NCI-H1436 treated with DMSO at 0.1 percent for 48 hours (cell line): ENCODE measurements around the gene NOL12.
"Not testable (repeated sequence)": the region's sequence is repeated elsewhere in the genome, so short reads cannot be mapped to it uniquely, and the experiment has no call there.

Experiments used
- DNase-seq: peaks from one replicate; lab custom pipeline; 2025; lab: John Stamatoyannopoulos, UW

The NOL12 gene, protein sequence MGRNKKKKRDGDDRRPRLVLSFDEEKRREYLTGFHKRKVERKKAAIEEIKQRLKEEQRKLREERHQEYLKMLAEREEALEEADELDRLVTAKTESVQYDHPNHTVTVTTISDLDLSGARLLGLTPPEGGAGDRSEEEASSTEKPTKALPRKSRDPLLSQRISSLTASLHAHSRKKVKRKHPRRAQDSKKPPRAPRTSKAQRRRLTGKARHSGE

DNA sequence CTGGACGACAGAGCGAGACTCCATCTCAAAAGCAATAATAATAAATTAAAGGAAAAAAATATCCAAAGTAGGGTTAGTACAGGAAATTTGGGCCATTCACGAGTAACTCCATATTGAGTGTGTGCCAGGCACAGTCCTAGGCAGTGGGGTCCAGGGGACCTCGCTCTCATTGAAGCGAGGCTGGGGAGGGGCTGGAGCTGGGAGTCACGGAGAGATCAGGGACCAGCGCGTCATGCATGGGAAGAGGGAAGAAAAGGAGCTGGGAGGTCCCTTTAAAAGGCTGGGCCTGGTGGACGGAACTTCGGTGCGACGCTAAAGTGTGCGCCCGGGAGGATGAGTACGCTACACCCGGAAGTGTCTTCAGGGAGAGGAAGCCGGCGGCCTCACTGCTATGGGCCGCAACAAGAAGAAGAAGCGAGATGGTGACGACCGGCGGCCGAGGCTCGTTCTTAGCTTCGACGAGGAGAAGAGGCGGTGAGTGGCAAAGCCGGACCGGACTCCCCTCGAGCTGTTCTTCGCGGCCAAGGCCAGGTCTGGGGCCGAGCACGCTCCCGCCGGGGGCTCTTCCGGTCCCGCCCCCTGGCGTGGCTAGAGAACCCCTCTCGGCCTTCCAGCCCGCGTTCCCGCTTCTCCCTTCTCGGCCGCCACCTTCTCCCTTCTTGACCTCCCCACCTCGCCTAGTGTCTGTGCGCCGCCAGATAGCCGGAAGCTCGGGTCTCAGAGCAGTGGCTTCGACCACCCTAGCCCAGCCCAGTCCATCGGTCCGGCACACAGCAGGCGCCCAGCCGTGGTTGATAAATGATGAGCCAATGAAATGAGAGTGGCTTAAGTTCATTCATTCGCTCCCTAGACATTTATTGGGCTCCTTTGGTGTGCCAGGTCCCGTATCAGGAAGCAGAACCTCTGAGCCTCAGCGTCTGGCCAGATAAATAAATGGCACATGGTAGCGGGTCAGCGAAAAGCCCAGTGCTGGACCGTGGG is at the start of gene NOL12:
NOL12 (plus strand) TSS at position 342 of the 981 bp plus-strand sequence; CDS start at position 392, 50 bp downstream.
- DNase-seq, result no peak

DNA sequence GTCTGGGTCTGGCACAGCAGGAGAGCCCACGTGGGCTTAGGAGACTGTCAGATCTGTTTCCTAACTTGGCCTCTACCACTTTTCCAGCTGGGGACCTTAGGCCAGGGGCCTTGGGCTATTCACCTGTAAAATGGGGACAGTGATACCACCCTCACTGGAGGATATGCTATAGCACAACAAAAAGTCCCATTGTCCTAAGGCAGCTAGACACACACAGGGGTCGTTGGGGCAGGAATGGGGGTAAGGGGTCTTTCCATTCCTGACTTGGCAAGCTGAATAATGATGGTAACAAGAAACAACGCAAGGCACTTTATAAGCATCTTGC is 49.2 kb upstream of the NOL12 start:
- DNase-seq, result no peak

DNA sequence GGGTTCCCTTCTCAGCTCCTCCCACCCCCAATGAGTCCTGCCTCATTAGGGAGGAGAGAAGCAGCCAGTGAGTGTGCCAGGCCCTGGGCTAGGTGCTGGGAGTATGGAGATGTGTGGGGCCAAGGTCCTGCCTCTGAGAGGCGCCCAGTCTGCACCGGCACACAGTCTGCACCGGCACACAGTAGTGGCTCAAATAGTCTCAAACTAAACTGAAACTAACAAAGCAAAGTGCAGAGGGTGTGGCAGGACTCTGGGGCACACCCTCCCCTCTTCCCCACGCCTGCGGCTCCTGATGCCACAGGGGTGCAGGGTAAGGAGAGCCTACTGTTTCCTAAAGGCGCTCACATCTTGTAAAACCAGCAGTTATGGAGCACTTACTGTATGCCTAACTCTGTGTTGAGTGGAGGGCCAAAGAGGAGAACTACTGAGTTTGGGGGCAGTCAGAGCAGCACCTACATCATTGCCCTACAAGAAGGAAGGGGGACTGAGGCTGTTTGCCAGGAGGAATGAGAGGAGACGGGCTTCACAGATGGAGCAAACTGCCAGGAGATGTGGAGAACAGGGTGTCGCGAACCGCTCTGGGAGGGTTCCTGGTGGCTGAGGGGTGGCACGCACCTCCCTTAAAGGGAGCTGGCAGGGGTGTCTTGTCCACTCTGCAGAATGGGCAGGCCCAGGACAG is 47.6 kb upstream of the NOL12 start:
- no peak for DNase-seq

DNA sequence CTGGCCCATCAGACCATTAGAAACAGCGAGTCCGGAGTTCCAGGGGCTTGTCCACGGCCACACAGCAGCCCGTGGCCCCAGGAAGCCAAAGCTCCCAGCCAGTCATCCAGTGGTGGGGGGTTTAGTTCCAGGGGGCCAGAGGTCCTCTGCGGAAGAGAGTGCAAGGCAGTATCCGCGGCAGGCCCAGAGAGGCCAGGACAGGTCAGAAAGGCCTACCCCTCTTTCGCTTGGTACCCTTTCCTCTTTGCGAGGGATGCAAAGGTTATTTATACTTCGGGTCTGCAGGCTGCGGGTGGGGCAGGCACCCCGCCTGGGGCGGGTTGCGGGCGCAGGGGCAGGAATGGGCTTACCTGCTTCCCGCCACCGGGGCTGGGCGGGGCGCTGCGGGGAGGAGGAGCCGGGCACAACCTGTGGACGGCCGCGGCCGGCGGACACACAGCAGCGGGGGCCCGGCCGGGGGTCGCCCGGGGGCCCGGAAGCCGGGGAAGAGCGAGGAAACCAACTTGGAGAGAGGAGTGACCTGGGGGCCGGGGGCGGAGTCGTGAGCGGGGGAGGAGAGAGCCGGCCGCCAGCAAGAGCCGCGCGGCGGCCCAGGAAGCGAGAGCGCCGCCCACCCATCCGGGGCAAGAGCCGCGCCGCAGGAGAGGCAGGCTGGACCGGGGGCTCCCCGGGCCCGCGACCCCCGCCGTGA is 46.9 kb upstream of the NOL12 start, which contains the start of gene SH3BP1:
SH3BP1 (plus strand) TSS at position 600 of the 691 bp plus-strand sequence. CDS start 119 bp downstream, outside the sequence.
- no peak for DNase-seq

DNA sequence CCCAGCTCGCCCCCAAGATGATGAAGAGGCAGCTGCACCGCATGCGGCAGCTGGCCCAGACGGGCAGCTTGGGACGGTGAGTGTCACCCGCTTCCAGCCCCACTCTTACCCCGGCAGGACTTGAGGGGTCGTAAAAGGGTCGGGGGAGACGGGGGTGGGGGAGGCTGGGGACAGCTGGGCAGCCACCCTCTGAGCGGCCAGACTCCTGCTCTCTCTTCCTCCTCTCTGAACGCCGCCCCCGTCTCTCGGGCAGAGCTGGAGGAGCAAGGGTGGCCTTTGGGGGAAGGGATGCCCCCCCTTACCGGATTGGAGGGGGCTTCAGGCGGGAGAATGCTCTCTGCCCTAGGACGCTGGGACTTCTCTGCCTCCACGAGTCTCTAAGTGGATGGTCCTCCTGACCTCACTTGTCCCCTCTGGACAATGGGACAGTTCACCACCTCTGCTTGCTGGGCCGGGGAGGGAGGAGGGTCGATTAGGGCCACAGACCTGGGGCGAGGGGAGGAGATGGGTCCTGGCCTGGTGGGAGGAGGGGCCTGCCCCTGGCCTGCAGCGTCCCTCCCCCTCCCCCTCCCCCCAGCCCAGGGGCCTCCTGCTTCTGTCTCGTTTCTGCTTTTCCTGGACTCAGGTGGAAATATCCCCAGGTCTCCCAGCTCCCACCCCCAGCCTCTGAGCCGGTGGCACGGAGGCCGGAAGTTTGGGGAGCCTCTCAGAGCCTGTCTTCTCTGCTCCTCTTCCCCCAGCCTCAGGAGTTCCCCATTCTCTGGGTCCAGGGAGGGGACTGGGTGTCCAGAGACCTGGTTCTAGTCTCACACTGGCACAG is 46.2 kb upstream of the NOL12 start:
- no peak for DNase-seq

DNA sequence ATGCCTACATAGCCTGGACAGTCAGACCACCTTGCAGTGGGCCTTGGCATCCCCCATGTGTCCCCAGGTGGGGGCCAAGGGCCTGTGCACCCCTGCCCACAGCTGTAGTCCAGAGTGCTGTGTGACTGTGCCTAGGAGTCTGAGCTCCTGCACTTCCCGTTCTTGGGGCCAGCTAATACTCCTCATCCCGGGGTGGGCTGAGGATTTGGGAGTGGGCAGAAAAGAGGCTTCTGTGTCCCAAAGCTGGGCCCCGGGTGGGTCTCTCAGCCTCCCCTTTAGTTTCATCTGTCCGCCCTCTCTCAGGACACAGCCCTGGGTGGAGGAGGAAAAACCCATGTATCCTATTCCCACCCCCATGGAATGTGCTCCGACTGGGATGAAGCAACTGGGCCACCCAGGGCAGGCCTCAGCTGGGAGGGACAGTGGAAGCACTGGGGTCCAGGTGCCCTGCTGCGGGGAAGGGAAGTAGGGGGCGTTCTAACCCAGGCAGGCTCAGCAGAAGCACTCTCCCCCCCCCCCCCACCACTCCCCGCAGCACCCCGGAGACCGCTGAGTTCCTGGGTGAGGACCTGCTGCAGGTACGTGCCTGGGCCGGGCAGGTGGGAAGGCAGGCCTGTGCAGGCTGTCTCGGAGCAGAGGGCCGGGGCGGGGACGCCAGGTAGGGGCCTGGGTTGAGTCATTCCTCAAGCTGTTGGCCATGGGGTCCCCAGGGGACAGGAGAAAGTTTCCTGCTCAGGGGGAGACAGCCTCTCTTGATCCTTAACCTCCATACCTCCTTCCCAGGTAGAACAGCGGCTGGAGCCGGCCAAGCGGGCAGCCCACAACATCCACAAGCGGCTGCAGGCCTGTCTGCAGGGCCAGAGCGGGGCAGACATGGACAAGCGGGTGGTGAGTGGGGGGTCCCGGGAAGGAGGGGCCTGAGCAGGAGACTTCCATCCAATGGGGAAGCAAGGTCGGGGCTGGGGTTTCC is 45.3 kb upstream of the NOL12 start:
- DNase-seq, result no peak

DNA sequence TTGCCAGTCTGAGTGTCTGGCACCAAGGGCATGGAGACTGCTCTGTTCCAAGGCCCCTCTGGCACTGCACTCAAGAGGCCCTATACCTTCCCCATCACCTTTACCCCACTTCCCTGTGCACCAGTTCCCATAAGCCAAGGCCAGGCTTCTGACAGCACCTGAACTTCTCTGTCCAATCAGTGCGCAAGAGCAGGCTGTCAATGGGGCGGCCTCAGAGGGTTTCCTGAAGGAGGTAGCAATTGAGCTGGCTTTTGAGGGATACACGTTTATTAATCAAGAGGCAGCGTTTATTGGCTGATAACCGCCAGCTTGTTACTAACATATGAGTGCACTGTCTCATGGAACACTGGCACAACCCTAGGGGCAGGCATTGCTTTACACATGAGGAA is 44.6 kb upstream of the NOL12 start:
- DNase-seq, result no peak

DNA sequence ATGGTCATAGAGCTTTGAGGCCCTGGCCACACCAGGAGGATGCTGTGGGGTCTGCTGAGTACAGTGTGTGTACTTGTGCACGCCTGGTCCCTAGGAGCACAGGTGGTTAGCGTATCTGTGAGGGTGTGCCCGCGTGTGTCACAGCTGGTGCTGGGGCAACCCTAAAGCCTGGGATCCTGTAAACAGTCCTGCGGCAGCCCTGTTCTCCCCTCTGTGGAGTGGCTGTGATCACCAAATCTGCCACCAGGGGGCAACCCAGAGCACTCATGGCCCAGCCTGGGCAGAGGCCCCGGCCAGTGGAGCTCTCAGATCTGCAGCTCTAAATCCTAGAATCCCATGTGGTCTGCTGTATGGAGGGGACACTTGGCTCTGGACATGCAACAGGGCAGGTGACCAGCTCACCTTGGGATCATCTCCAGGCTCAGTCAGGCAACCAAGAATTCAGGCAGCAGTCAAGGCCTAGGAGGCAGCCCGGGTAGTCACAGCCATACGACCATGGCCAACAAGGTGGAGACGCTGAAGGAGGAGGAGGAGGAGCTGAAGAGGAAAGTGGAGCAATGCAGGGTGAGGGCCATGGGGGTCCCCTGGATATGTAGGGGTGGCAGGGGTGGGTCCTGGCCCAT is 42.8 kb upstream of the NOL12 start:
- DNase-seq, result no peak

DNA sequence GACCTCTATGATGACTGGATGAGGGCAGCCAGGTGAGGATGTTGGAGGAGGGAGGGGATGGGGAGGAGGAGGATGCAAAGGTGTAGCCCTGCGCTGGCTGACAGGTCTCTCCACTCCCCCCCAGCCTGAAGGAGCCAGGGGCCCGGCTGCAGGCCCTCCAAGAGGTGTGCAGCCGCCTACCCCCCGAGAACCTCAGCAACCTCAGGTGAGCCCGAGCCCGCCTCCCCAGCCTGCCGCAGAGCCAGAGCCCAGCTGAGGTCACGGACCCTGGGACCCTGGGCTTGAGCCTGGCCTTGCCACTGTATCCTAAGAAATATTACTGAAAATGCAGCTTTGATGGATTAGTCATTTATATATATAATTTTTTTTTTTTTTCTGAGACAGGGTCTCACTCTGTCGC is 38.8 kb upstream of the NOL12 start:
- DNase-seq, result no peak

DNA sequence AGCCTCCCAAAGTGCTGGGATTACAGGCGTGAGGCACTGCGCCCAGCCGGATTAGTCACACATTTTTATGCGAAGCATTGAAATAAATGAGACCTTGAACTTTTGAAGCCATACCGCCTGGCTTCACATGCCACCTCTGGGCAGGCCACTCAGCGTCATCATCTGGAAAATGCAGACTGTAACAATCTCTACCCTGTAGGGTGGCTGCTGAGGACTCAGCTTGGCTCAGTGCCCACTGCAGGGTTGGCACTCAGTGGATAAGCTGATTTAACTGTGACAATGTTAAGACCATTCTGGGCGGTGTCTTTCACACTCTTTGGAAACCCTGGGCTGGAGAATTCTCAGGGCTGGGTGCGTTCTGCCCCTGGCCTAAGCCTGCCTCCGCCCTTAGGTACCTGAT is 38.2 kb upstream of the NOL12 start:
- DNase-seq, result no peak

DNA sequence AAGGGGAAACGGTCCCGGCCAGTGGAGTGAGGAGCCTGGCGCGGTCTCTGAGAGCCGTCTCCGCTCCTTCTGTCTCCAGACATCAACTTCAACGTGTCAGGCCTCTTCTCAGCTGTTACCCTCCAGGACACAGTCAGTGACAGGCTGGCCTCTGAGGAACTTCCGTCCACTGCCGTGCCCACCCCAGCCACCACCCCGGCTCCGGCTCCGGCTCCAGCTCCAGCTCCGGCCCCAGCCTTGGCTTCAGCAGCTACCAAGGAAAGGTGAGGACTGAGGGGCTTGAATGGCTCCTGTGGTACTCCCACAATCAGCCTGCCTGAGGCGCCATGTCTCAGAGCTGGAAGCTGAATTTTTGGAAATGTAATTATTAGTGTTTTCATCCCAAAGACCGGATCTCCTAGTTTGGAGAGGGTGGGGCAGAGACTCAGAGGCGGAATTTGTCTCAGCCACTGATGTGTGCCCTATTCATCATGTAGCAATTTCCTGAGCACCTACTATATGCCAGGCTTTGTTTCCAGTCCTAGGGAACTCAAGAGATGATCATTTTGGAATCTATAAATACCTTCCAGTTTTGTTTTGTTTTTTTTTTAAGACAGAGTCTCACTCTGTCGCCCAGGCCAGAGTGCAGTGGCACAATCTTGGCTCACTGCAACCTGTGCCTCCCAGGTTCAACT is 35.5 kb upstream of the NOL12 start:
- DNase-seq, result no peak

DNA sequence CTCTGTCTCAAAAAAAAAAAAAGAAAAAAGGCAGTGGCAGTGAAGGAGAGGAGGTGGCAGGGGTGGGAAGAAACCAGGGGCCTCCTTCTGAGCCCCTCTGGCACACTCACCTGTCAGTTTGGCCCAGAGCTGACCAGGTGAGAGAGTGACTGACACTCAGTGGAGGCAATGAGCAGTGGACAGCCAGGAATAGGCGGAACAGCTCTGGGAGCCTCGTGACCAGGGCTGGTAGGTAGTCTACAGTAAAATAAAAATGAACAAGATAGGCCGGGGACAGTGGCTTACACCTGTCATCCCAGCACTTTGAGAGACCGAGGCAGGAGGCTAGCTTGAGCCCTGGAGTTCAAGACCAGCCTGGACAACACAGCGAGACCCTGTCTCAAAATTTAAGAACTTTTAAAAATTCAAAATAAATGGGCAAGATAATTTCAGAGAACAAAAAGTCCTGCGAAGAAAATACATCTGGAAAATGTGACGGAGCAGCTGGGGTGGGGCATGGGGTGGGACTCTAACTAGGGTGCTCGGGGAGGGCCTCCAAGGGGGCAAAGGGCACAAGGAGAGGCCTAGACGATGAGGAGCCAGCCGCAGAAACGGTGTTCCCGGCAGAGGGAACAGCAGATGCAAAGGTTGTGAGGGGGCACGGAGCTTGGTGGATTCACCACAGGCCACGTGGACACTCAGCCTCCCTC is 31.4 kb upstream of the NOL12 start:
- DNase-seq, result no peak

DNA sequence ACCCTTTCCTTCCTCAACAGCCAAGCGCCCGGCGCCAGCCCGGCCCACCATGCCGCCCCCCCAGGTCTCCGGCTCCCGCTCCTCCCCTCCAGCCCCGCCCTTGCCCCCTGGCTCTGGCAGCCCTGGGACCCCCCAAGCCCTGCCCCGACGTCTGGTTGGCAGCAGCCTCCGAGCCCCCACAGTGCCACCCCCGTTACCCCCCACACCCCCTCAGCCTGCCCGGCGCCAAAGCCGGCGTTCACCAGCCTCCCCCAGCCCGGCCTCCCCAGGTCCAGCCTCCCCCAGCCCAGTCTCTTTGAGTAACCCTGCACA is 30.9 kb upstream of the NOL12 start:
- DNase-seq, result no peak

DNA sequence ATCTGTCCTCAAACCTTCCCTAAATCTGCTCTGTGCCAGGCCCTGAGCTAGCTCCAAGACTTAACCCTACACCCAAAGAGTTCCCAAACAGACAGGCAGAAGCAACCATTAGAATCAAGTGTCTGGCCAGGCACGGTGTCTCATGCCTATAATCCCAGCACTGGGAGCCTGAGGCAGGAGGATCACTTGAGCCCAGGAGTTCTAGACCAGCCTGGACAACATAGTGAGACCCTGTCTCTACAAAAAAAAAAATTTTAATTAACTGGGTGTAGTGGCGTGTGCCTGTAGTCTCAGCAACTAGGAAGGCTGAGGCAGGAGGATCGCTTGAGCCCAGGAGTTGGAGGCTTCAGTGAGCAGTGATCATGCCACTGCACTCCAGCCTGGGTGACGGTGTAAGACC is 29.6 kb upstream of the NOL12 start:
- not testable (repeated sequence) for DNase-seq

DNA sequence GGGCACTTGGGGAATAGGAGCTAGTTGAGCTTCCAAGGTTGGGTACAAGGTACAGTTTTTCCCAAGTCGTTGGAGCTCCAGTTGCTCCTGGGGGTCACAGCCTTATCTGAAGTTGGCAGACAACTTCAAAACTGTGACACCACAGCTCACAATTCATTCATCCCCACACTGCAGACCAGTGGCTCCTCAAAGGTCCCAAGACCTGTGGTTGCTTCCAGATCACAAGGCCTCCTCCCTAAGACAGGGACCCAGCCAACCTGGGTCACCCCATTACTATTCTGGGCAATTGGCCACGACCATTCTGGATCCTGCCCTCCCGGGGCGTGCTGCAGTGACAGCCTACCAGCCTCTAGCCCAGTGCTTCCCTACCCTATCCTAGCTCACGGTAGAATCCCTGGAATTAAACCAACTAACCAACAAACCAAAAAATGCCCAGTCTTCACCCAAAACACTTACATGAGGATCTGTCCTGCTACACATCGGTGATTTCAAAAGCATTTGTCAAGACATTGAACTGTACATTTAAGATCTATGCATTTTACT is 28.5 kb upstream of the NOL12 start:
- no peak for DNase-seq

DNA sequence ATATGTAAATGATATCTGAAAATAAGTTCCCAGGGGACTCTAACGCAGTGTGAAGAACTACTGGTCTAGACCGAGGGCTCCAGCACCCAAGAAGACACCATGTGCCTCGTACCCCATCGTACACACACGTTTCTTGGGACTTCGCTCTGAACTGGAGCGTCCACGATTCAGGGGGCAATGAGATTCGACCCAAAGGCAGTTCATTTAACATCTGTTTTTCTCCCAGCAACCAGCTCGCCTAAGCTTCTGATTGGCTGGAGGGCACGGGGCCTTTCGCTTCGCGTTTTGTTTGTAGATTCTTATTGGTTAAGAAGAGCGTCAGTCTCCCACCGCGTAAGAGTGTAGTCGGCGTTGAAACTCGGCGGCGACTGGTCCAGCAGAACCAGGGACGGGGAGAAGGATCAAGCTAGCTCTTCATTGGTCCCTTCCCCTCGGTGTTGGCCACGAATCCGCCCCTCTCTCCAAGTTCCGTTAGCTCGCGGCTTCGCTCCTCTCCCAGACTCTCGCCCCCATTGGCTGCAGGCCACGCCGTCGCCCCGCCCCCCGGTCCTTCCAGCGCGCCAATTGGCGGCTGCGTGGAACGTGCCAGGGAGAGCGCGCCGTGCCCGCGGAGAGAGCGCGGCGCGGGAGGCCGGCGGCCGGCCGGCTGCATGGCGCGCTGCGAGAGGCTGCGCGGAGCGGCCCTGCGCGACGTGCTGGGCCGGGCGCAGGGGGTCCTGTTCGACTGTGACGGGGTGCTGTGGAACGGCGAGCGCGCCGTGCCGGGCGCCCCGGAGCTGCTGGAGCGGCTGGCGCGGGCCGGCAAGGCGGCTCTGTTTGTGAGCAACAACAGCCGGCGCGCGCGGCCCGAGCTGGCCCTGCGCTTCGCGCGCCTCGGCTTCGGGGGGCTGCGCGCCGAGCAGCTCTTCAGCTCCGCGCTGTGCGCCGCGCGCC is 27.7 kb upstream of the NOL12 start, which contains the start of gene PDXP:
PDXP (plus strand) TSS at position 591 of the 933 bp plus-strand sequence; CDS start at position 651, 60 bp downstream.
- DNase-seq, result peak; percentile 98
